Subcutaneous abdominal adipose tissue (tissue), 5 donors: ENCODE results near the gene RWDD1.

Experiments
- H3K27ac ChIP-seq: one replicate; pipeline ENCODE4 v1.7.0; 2013; ENCODE audit warnings: low read depth, mild to moderate bottlenecking, inconsistent platforms, low read length, moderate library complexity
- H3K27me3 ChIP-seq, 5 donors: one replicate each; pipeline ENCODE4 v1.7.0; 2013; ENCODE audit warnings: low read length in 5 of 5, inconsistent platforms in 1 of 5; ENCODE audit not compliant: control insufficient read depth in 5 of 5, insufficient read depth in 4 of 5
- H3K36me3 ChIP-seq, 5 donors: one replicate each; pipeline ENCODE4 v1.7.0; 2013; ENCODE audit warnings: low read length in 5 of 5; ENCODE audit not compliant: control insufficient read depth in 5 of 5, insufficient read depth in 5 of 5
- H3K4me1 ChIP-seq, 5 donors: one replicate each; pipeline ENCODE4 v1.7.0; 2013; ENCODE audit warnings: low read length in 5 of 5, mild to moderate bottlenecking in 3 of 5, moderate library complexity in 1 of 5; ENCODE audit not compliant: control insufficient read depth in 5 of 5, insufficient read depth in 5 of 5
- H3K4me3 ChIP-seq, 5 donors: one replicate each; pipeline ENCODE4 v1.7.0; 2013; ENCODE audit warnings: low read length in 5 of 5, low read depth in 1 of 5
- H3K9ac ChIP-seq, 5 donors: one replicate each; pipeline ENCODE4 v1.7.0; 2013; ENCODE audit warnings: low read length in 5 of 5, mild to moderate bottlenecking in 4 of 5, moderate library complexity in 3 of 5
- H3K9me3 ChIP-seq, 5 donors: one replicate each; pipeline ENCODE4 v1.7.0; 2013; ENCODE audit warnings: low read length in 5 of 5; ENCODE audit not compliant: control insufficient read depth in 5 of 5
- donor health status: healthy.
- donor health status: healthy.
- donor health status: healthy.
- donor health status: healthy.
- donor health status: healthy.

Gene RWDD1

GRCh38 chr6:116568821-116569755 is 2.2 kb upstream of the RWDD1 start:
- no peaks in the 10 kb centered on the region for H3K9me3 ChIP-seq
- H3K4me1 ChIP-seq = peaks cover 8 to 38% (median 34%) of the 10 kb centered on the region in 5 donors
- no peaks in the 10 kb centered on the region for H3K36me3 ChIP-seq
- no peak overlapping the region for H3K4me3 ChIP-seq
- H3K27ac ChIP-seq = no peak overlapping the region
- H3K27me3 ChIP-seq = no peaks in the 10 kb centered on the region
- H3K9ac ChIP-seq = no peak overlapping the region

- Histone ChIP-seq H3K27ac (peak overlapping the region; percentile 82), H3K27me3 (no peaks in the 10 kb centered on the region), H3K4me3 (peak overlapping the region; percentile 85 to 99 (median 94)), H3K4me1 (peaks cover 5 to 29% (median 27%) of the 10 kb centered on the region in 5 donors), H3K36me3 (peaks cover 0 to 8% (median 0%) of the 10 kb centered on the region in 5 donors), H3K9me3 (no peaks in the 10 kb centered on the region), H3K9ac (peak overlapping the region; percentile 85 to 99 (median 95))
Observed at GRCh38 chr6:116571683-116572000, 338 bp downstream of the RWDD1 start.

- H3K36me3 ChIP-seq = peaks cover 0 to 13% (median 2%) of the 10 kb centered on the region in 5 donors
- no peaks in the 10 kb centered on the region for H3K9me3 ChIP-seq
- peaks cover 5 to 29% (median 27%) of the 10 kb centered on the region in 5 donors for H3K4me1 ChIP-seq
- H3K27me3 ChIP-seq = no peaks in the 10 kb centered on the region
- peak overlapping the region; percentile 82 for H3K27ac ChIP-seq
- peak overlapping the region; percentile 85 to 99 (median 95) for H3K9ac ChIP-seq
- peak overlapping the region; percentile 85 to 99 (median 94) for H3K4me3 ChIP-seq
Observed at GRCh38 chr6:116572162-116572561, 858 bp downstream of the RWDD1 start.

GRCh38 chr6:116575227-116575626 is 3.9 kb downstream of the RWDD1 start:
- H3K4me3 ChIP-seq = no peak overlapping the region
- H3K27ac ChIP-seq = no peak overlapping the region
- no peaks in the 10 kb centered on the region for H3K9me3 ChIP-seq
- peaks cover 0 to 14% (median 2%) of the 10 kb centered on the region in 5 donors for H3K36me3 ChIP-seq
- H3K9ac ChIP-seq = no peak overlapping the region
- peaks cover 5 to 26% (median 22%) of the 10 kb centered on the region in 5 donors for H3K4me1 ChIP-seq
- no peaks in the 10 kb centered on the region for H3K27me3 ChIP-seq

- H3K9me3 ChIP-seq = no peaks in the 10 kb centered on the region
- H3K27ac ChIP-seq = no peak overlapping the region
- no peaks in the 10 kb centered on the region for H3K27me3 ChIP-seq
- no peak overlapping the region for H3K4me3 ChIP-seq
- peaks cover 2 to 11% (median 11%) of the 10 kb centered on the region in 5 donors for H3K4me1 ChIP-seq
- no peak overlapping the region for H3K9ac ChIP-seq
- H3K36me3 ChIP-seq = peaks cover 0 to 18% (median 2%) of the 10 kb centered on the region in 5 donors
Observed at GRCh38 chr6:116577486-116577885, 6.2 kb downstream of the RWDD1 start.

GRCh38 chr6:116578335-116578734 is 7.0 kb downstream of the RWDD1 start:
- Histone ChIP-seq H3K36me3 (peaks cover 0 to 18% (median 2%) of the 10 kb centered on the region in 5 donors), H3K27ac (no peak overlapping the region), H3K4me3 (no peak overlapping the region), H3K27me3 (no peaks in the 10 kb centered on the region), H3K9me3 (no peaks in the 10 kb centered on the region), H3K9ac (no peak overlapping the region), H3K4me1 (peaks cover 0 to 3% (median 2%) of the 10 kb centered on the region in 5 donors)

- H3K36me3 ChIP-seq = peaks cover 0 to 22% (median 2%) of the 10 kb centered on the region in 5 donors
- H3K4me3 ChIP-seq = no peak overlapping the region
- no peak overlapping the region for H3K9ac ChIP-seq
- H3K4me1 ChIP-seq = peaks cover 0 to 4% (median 0%) of the 10 kb centered on the region in 5 donors
- H3K9me3 ChIP-seq = no peaks in the 10 kb centered on the region
- H3K27ac ChIP-seq = no peak overlapping the region
- H3K27me3 ChIP-seq = no peaks in the 10 kb centered on the region
Observed at GRCh38 chr6:116579143-116579542, 7.8 kb downstream of the RWDD1 start.

- Histone ChIP-seq H3K4me1 (peaks cover 0 to 10% (median 0%) of the 10 kb centered on the region in 5 donors), H3K9me3 (no peaks in the 10 kb centered on the region), H3K27me3 (no peaks in the 10 kb centered on the region), H3K27ac (no peak overlapping the region), H3K36me3 (peaks cover 0 to 28% (median 5%) of the 10 kb centered on the region in 5 donors), H3K9ac (no peak overlapping the region), H3K4me3 (no peak overlapping the region)
Observed at GRCh38 chr6:116580198-116580597, 8.9 kb downstream of the RWDD1 start.

GRCh38 chr6:116586276-116586675 is 15.0 kb downstream of the RWDD1 start:
- Histone ChIP-seq H3K27ac (no peak overlapping the region), H3K27me3 (no peaks in the 10 kb centered on the region), H3K9ac (no peak overlapping the region), H3K4me1 (peaks cover 0 to 12% (median 0%) of the 10 kb centered on the region in 5 donors), H3K4me3 (no peak overlapping the region), H3K36me3 (peaks cover 26 to 58% (median 29%) of the 10 kb centered on the region in 5 donors), H3K9me3 (no peaks in the 10 kb centered on the region)

GRCh38 chr6:116586738-116587137 is 15.4 kb downstream of the RWDD1 start:
- Histone ChIP-seq H3K4me1 (peaks cover 0 to 12% (median 0%) of the 10 kb centered on the region in 5 donors), H3K9ac (no peak overlapping the region), H3K9me3 (no peaks in the 10 kb centered on the region), H3K36me3 (peaks cover 31 to 58% (median 33%) of the 10 kb centered on the region in 5 donors), H3K27me3 (no peaks in the 10 kb centered on the region), H3K27ac (no peak overlapping the region), H3K4me3 (no peak overlapping the region)
